Brain microvascular endothelial cell (primary cell): ENCODE measurements around the gene CADPS.

ENCODE experiments used
- DNase-seq: peaks from one replicate; pipeline ENCODE4 v3.0.0-alpha.2; 2020
- H3K27ac ChIP-seq: fragments of 250-450 bp; sonication (Bioruptor Pico); 2 replicates; pipeline ENCODE4 v1.5.1; 2020; ENCODE audit warnings: mild to moderate bottlenecking, moderate library complexity
- H3K27me3 ChIP-seq: fragments of 250-450 bp; sonication (Bioruptor Pico); replicated peaks from 2 replicates; pipeline ENCODE4 v1.5.1; 2020; ENCODE audit warnings: mild to moderate bottlenecking
- H3K36me3 ChIP-seq: fragments of 250-450 bp; sonication (Bioruptor Pico); replicated peaks from 2 replicates; pipeline ENCODE4 v1.5.1; 2020; ENCODE audit warnings: mild to moderate bottlenecking
- H3K4me3 ChIP-seq: 2 replicates; pipeline ENCODE4 v1.5.1; 2011; ENCODE audit warnings: low read depth, mild to moderate bottlenecking, control low read depth, low read length, moderate library complexity
- CTCF ChIP-seq: IDR thresholded peaks from 2 replicates; pipeline ENCODE4 v1.5.1; 2011; ENCODE audit warnings: low read depth, mild to moderate bottlenecking, moderate library complexity, low read length, control low read depth, inconsistent platforms; ENCODE audit errors: missing control alignments
- in situ Hi-C: cut with HindIII; loops from 2 replicates; pipeline ENCODE4 v1.10.0; 2017; ENCODE audit warnings: low sequenced_read_pairs, low pct_ligation_motif_present

Gene CADPS

GRCh38 chr3:62895901-62896300 is 20.7 kb upstream of the CADPS start:
- no peaks in the 10 kb centered on the region for H3K36me3 ChIP-seq
- no peak for TF ChIP-seq CTCF
- in situ Hi-C loops, result no loop called here
- H3K4me3 ChIP-seq, result no peak overlapping the region
- DNase-seq, result no peak
- no peaks in the 10 kb centered on the region for H3K27me3 ChIP-seq
- no peak overlapping the region for H3K27ac ChIP-seq

- TF ChIP-seq CTCF, result no peak
- in situ Hi-C loops, result no loop called here
- no peak overlapping the region for H3K27ac ChIP-seq
- no peak overlapping the region for H3K4me3 ChIP-seq
- H3K27me3 ChIP-seq, result no peaks in the 10 kb centered on the region
- no peaks in the 10 kb centered on the region for H3K36me3 ChIP-seq
- DNase-seq, result no peak
These were observed 17.7 kb upstream of the CADPS start for GRCh38 chr3:62892951-62893350.

GRCh38 chr3:62892045-62892444 is 16.8 kb upstream of the CADPS start:
- H3K4me3 ChIP-seq, result no peak overlapping the region
- no peak for TF ChIP-seq CTCF
- no peak overlapping the region for H3K27ac ChIP-seq
- H3K36me3 ChIP-seq, result no peaks in the 10 kb centered on the region
- in situ Hi-C loops, result no loop called here
- no peak for DNase-seq
- no peaks in the 10 kb centered on the region for H3K27me3 ChIP-seq

- in situ Hi-C loops, result no loop called here
- no peaks in the 10 kb centered on the region for H3K27me3 ChIP-seq
- H3K36me3 ChIP-seq, result no peaks in the 10 kb centered on the region
- DNase-seq, result no peak
- no peak overlapping the region for H3K27ac ChIP-seq
- TF ChIP-seq CTCF, result no peak
- no peak overlapping the region for H3K4me3 ChIP-seq
These were observed 13.6 kb upstream of the CADPS start for GRCh38 chr3:62888778-62889177.

GRCh38 chr3:62888180-62888579 is 13.0 kb upstream of the CADPS start:
- no peaks in the 10 kb centered on the region for H3K36me3 ChIP-seq
- H3K4me3 ChIP-seq, result no peak overlapping the region
- H3K27ac ChIP-seq, result no peak overlapping the region
- H3K27me3 ChIP-seq, result no peaks in the 10 kb centered on the region
- no peak for DNase-seq
- in situ Hi-C loops, result no loop called here
- no peak for TF ChIP-seq CTCF

- H3K27me3 ChIP-seq, result no peaks in the 10 kb centered on the region
- DNase-seq, result no peak
- in situ Hi-C loops, result no loop called here
- no peak overlapping the region for H3K27ac ChIP-seq
- no peaks in the 10 kb centered on the region for H3K36me3 ChIP-seq
- no peak for TF ChIP-seq CTCF
- H3K4me3 ChIP-seq, result no peak overlapping the region
These were observed 9.9 kb upstream of the CADPS start for GRCh38 chr3:62885136-62885535.
